ENCODE measurements around the gene DUSP22. TPM values are rescaled to one million over a fixed set of nuclear protein-coding genes. Genes with fewer than 3 reads are reported as not detected.

The DUSP22 gene
- total RNA-seq, 2 donors from 2014 or later, result 13.8 to 34.8 TPM

DNA sequence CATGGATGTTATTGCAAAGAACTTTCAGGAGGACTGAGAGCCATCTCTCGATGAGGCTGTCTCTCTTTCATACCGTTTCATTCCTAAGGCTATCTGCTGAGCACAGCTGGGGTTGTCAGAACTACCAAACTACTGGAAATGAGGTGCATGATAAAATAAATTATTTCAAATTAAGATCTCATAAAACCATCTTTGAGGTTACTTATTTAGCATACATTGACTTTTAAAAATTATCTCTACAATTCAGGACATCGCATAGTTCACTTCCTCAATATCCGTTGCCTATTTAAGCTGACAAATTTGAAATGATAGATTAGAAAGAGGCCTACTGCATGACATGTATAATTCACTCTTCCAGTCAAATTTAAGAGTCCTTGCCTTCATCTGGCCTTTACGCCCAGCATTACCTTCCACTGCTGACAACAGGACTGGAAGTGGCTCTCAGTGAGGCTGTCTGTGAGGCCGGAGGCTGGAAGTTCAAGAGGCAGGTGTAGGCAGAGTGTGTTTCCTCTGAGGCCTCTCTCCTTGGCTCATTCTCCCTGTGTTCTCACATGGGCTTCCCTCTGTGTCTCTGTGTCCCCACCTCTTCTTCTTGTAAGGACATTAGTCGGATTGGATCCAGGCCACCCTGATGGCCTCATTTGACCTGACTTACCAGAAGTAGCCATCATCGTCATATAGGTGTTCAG, 12.8 kb upstream of the DUSP22 start:
- H3K4me3 ChIP-seq, result no peak overlapping the region
- 78 to 83% methylated on average over 8 of the region's 8 CpGs for WGBS, 2 donors
- no peak for TF ChIP-seq POLR2A (IDR thresholded peaks at IDR 0.05)
- TF ChIP-seq, protein P1, sequence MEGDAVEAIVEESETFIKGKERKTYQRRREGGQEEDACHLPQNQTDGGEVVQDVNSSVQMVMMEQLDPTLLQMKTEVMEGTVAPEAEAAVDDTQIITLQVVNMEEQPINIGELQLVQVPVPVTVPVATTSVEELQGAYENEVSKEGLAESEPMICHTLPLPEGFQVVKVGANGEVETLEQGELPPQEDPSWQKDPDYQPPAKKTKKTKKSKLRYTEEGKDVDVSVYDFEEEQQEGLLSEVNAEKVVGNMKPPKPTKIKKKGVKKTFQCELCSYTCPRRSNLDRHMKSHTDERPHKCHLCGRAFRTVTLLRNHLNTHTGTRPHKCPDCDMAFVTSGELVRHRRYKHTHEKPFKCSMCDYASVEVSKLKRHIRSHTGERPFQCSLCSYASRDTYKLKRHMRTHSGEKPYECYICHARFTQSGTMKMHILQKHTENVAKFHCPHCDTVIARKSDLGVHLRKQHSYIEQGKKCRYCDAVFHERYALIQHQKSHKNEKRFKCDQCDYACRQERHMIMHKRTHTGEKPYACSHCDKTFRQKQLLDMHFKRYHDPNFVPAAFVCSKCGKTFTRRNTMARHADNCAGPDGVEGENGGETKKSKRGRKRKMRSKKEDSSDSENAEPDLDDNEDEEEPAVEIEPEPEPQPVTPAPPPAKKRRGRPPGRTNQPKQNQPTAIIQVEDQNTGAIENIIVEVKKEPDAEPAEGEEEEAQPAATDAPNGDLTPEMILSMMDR (IDR thresholded peaks at IDR 0.05), result no peak
- DNase-seq (no peak), ATAC-seq (no peak)
- no peaks in the 10 kb centered on the region for H3K36me3 ChIP-seq (replicated peaks in 1 of 2; ENCODE audit: insufficient read depth in 1 of 2, low read depth in 2 of 2)
- intact Hi-C loops (cut with DNase I), result no loop called here
- H3K27ac ChIP-seq, result no peak overlapping the region
- H3K27me3 ChIP-seq, result no peaks in the 10 kb centered on the region
- H3K9me3 ChIP-seq, result no peaks in the 10 kb centered on the region
- H3K4me1 ChIP-seq, result no peaks in the 10 kb centered on the region

DNA sequence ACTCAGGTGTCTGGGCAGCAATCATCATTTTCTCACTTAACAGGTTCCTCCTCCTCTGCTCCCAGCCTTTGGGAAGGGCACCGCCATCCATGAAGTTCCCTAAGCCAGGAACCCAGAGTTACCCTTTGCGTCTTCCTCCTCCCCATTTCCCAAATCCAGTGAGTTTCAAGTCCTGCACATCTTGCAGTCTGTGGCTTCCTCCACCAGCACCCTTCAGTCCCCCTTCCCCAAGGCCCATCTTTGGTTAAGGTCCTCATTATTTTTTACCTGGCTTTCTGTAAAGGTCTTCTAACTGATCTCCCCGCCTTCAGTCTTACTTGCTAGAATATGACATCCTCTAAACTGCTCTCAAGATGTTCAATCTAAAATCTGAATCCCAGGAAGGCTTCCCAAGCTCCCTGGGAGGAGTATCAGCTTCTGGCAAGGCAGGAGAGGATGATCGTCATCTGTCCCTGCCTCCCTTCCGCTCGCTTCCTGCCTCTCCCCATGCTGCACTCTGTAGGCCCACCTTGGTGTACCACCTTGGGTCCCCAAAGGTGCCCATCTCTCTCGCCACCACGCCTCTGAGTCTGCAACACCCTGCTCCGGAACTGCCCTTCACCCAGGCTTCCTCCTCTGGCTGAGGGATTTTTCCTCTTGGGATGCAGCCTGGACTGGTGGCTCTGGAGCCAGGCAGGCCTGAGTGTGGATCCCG, 11.4 kb upstream of the DUSP22 start:
- 84 to 90% methylated on average over 10 of the region's 10 CpGs for WGBS, 2 donors
- H3K4me1 ChIP-seq, result no peaks in the 10 kb centered on the region
- DNase-seq, result no peak
- H3K27me3 ChIP-seq, result no peaks in the 10 kb centered on the region
- H3K36me3 ChIP-seq (replicated peaks in 1 of 2; ENCODE audit: insufficient read depth in 1 of 2, low read depth in 2 of 2), result no peaks in the 10 kb centered on the region
- intact Hi-C loops (cut with DNase I), result no loop called here
- H3K9me3 ChIP-seq, result no peaks in the 10 kb centered on the region
- ATAC-seq, result no peak
- TF ChIP-seq POLR2A (IDR thresholded peaks at IDR 0.05), result no peak
- TF ChIP-seq, protein P1 (IDR thresholded peaks at IDR 0.05), result no peak
- H3K27ac ChIP-seq, result no peak overlapping the region
- no peak overlapping the region for H3K4me3 ChIP-seq

DNA sequence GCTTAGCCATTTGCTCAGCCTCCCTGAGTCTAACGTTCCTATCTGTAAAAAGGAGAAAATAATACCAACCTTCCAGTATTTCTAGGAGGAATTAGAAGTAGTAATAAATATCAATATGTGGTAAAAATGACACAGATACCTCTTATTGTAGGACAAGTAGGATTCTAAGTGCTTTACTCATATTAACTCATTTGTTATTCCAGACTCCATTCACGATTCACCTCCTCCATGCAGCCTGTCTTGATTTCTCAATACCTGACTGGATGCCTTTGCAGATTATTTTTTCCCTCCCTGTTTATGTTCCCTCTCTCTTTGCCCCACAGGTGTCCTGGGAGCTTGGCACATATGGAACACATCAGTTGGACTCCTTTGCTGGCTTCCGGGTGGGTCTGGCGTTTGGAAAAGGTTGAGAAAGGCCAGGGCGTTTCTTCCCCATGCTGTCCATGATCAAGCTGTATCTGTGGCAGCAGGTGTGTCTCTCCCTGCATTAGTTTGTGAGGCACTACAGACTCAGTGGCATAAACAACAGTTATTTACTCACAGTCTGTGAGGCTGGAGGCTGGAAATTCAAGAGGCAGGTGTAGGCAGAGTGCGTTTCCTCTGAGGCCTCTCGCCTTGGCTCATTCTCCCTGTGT, 10.7 kb upstream of the DUSP22 start:
- no peak for TF ChIP-seq POLR2A (IDR thresholded peaks at IDR 0.05)
- TF ChIP-seq, protein P1 (IDR thresholded peaks at IDR 0.05), result no peak
- intact Hi-C loops (cut with DNase I), result no loop called here
- Histone ChIP-seq H3K9me3 (no peaks in the 10 kb centered on the region), H3K36me3 (replicated peaks in 1 of 2; ENCODE audit: insufficient read depth in 1 of 2, low read depth in 2 of 2) (no peaks in the 10 kb centered on the region), H3K4me3 (no peak overlapping the region), H3K4me1 (no peaks in the 10 kb centered on the region), H3K27ac (no peak overlapping the region), H3K27me3 (no peaks in the 10 kb centered on the region)
- no peak for ATAC-seq
- WGBS, 2 donors, result 79 to 82% methylated on average over 7 of the region's 7 CpGs
- DNase-seq, result no peak

DNA sequence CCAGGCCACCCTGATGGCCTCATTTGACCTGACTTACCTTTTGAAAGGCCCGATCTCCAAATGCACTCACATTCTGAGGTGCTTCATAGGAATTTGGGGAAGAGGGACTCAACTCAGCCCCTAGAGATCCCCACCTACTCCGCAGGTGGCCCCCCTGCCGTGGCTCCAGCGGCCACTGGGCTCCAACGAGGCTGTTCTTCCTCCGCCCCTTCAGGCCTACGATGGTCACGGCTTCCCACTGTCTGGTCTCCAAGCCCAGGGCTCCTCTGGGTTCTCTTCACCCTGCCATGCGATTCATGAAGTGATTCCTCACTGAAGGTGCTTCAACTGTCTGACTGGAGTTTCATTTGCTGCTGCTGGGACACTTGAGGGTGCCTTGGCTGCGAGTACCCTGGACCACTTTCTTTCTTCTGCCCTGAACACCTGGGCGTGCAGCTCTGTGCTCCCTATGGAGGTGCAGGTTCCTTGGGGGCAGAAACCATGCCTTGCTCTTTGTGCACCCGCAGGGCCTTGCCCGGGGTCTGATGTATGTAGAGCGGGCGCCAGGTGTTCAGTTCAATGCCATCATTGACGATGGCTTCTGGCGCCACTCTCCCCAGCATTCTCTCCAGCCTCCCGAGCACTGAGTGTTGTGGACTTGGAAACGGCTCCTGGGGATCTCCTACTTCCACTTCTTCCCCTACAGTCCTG, 10.0 kb upstream of the DUSP22 start:
- WGBS, 2 donors, result 80 to 84% methylated on average over 19 of the region's 19 CpGs
- intact Hi-C loops (cut with DNase I), result no loop called here

More for the DNA sequence above, 10.0 kb upstream of the DUSP22 start:
- DNase-seq (no peak), ATAC-seq (no peak)
- TF ChIP-seq POLR2A (IDR thresholded peaks at IDR 0.05), result no peak
- TF ChIP-seq, protein P1 (IDR thresholded peaks at IDR 0.05), result no peak
- Histone ChIP-seq H3K36me3 (replicated peaks in 1 of 2; ENCODE audit: insufficient read depth in 1 of 2, low read depth in 2 of 2) (no peaks in the 10 kb centered on the region), H3K27ac (no peak overlapping the region), H3K9me3 (no peaks in the 10 kb centered on the region), H3K4me1 (no peaks in the 10 kb centered on the region), H3K4me3 (no peak overlapping the region), H3K27me3 (no peaks in the 10 kb centered on the region)
